ENCODE results near the gene ZNRF2. TPM values are rescaled to one million over a fixed set of nuclear protein-coding genes. Genes with fewer than 3 reads are reported as not detected.

The ZNRF2 gene
- total and polyA plus RNA-seq, 2 of the 13 experiments (the other 11 are each of a cell fraction or from before 2014, with no cell fraction given) = 3.5 to 7.7 TPM

- TF ChIP-seq HMGXB4 (CRISPR knock-in tag; IDR thresholded peaks at IDR 0.05; ENCODE audit: borderline replicate concordance in 1 of 2, low read depth in 1 of 2) (no peak), PREB (CRISPR knock-in tag; IDR thresholded peaks at IDR 0.05) (no peak), MIER3 (CRISPR knock-in tag; IDR thresholded peaks at IDR 0.05; ENCODE audit: borderline replicate concordance) (no peak), ZNF770 (CRISPR knock-in tag; IDR thresholded peaks at IDR 0.05) (no peak), ZFP1 (CRISPR knock-in tag; IDR thresholded peaks at IDR 0.05) (no peak)
Observed at GRCh38 chr7:30306976-30307375, 22.6 kb downstream of the ZNRF2 start (continued).

- Histone ChIP-seq H3K27ac (ENCODE audit: extremely low read length, insufficient read depth, low read length) (no peak overlapping the region), H3K9me3 (ENCODE audit: low read length) (no peaks in the 10 kb centered on the region), H3K36me3 (replicated peaks in 1 of 2; ENCODE audit: control insufficient read depth in 1 of 2, insufficient read depth in 2 of 2, low read length in 2 of 2) (no peaks in the 10 kb centered on the region), H3K4me3 (replicated peaks in 1 of 3; ENCODE audit: insufficient read depth in 1 of 3, low read depth in 2 of 3, low read length in 3 of 3) (no peak overlapping the region), H3K4me1 (ENCODE audit: insufficient read depth, low read length) (peaks cover 42% of the 10 kb centered on the region), H4K20me1 (ENCODE audit: insufficient read depth, low read length) (no peaks in the 10 kb centered on the region), H2AFZ (ENCODE audit: low read length) (no peak overlapping the region), H3K27me3 (ENCODE audit: control insufficient read depth in 1 of 2, insufficient read depth in 2 of 2, low read length in 2 of 2) (no peaks in the 10 kb centered on the region), H3K79me2 (ENCODE audit: insufficient read depth, low read length) (peaks cover 80% of the 10 kb centered on the region), H3K4me2 (ENCODE audit: low read depth, low read length) (no peak overlapping the region), H3K9ac (ENCODE audit: insufficient read depth, low read depth, low read length) (no peak overlapping the region)
- FAIRE-seq (no peak), ATAC-seq (no peak), DNase-seq (ENCODE audit: low spot score) (no peak)
- CTCF ChIA-PET (ENCODE audit: low intra/inter-chr PET ratio, low total read pairs) = no interaction called here
- 100% methylated on average over 2 of the region's 2 CpGs for WGBS (ENCODE audit: low lambda C conversion rate)
- POLR2A ChIA-PET = no interaction called here
- intact Hi-C loops (cut with micrococcal nuclease; ENCODE audit: unreplicated experiment) = no loop called here
- no TSS peak for BruUV-seq (replicated peaks)
- in situ Hi-C loops (cut with HindIII; ENCODE audit: extremely low pct_ligation_motif_present, low pct_unique_long_range_greater_than_20kb) = no loop called here
- no peak for TF ChIP-seq HOXA3 (CRISPR knock-in tag; IDR thresholded peaks at IDR 0.05)
- TF ChIP-seq MAFG (CRISPR knock-in tag; IDR thresholded peaks at IDR 0.05) = peak; percentile 29; the same call in 1 of the 2 replicates
- TF ChIP-seq NFE2 (CRISPR knock-in tag; IDR thresholded peaks at IDR 0.05) = peak; percentile 46; the same call in 1 of the 2 replicates
- TF ChIP-seq MAFF (IDR thresholded peaks at IDR 0.05; ENCODE audit: low read depth, low read length) = peak; percentile 88
- peak; percentile 97 for TF ChIP-seq NFE2L2 (IDR thresholded peaks at IDR 0.05; ENCODE audit: low read length)
- peak; percentile 92 to 93 for TF ChIP-seq MAFK (conservative IDR thresholded peaks at IDR 0.05 in 1 of 2, IDR thresholded peaks at IDR 0.05 in 1 of 2; ENCODE audit: low read length in 2 of 2)
- TF ChIP-seq RFXAP (CRISPR knock-in tag; IDR thresholded peaks at IDR 0.05; ENCODE audit: borderline replicate concordance) = no peak
Observed at GRCh38 chr7:30308389-30308788, 24.0 kb downstream of the ZNRF2 start.

Measured in HepG2 (cell line).